Smooth muscle cell of the brain vasculature (primary cell): ENCODE data around the gene TNFRSF18.

Experiments used
- DNase-seq: peaks from one replicate; pipeline ENCODE4 v3.0.0-alpha.2; 2012; ENCODE audit warnings: low read depth, low spot score

The TNFRSF18 gene

GRCh38 chr1:1240822-1241587, 34.6 kb upstream of the TNFRSF18 start:
- no peak for DNase-seq

- no peak for DNase-seq
Measured at GRCh38 chr1:1240348-1240732, 33.9 kb upstream of the TNFRSF18 start.

GRCh38 chr1:1239614-1240347, 33.4 kb upstream of the TNFRSF18 start:
- DNase-seq = no peak

- DNase-seq = no peak
Measured at GRCh38 chr1:1239227-1239613, 32.8 kb upstream of the TNFRSF18 start.

GRCh38 chr1:1238702-1239178, 32.3 kb upstream of the TNFRSF18 start:
- no peak for DNase-seq

- DNase-seq = no peak
Measured at GRCh38 chr1:1237874-1238701, 31.7 kb upstream of the TNFRSF18 start.

GRCh38 chr1:1236945-1237873, 30.8 kb upstream of the TNFRSF18 start:
- DNase-seq = no peak

DNA sequence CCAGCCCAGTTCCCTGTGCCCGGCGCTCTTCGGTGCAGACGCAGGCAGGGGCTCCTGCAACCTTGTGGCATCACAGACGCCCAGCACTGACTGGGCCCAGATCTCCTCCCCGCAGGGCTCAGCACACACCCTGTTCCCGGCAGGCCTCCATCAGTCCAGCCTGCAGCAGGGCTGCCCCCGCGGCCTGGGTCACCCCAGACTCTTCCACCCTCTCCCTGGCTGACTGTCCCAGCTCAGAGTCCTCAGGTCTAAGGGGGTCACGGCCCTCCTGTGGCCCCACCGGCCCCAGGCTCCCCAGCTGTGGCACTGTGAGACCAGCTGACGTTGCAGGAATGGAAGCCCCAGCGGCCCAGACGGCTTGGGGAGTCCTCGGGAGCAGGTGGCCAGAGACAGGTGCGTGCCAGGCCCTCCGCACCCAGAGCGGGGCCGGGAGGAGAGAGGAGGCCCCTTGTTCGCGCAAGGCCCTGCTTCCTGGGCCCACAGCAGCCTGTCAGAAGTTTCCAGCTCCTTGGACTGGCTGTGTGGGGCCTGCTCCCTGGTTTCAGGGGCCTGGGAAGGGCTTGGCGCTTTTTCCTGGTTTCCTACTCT, 29.9 kb upstream of the TNFRSF18 start:
- no peak for DNase-seq

GRCh38 chr1:1235016-1235744, 28.8 kb upstream of the TNFRSF18 start:
- no peak for DNase-seq

DNA sequence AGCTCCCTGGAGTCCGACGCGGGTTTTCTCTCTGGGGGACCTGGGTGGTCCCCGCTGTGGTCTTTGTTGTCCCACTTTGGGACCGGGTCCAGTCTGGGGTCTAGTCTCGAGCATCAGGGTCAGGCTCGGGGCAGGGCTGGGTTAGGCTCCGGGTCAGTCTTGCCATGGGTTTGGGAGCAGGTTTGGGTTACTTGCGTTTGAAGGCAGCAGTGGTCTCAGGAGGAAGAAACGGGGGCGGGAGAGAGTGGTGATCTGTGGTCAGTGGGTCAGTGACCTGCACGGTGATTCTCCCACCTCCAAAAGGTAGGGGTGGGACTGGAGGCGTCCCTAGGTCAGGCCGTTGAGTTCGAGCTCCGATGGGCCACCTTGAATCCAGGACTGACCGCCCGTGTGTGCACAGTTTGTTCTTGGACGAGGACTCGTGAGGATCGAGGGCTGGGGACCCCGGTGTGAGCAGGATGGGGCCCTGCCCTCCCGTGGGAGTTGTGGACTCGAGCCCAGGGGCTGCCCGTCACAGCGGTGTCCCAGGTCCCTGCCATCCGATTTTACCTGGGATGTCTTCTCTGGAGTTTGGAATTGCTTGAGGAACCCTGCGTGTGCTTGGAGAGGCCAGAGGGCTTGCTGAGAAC, 27.9 kb upstream of the TNFRSF18 start:
- DNase-seq = no peak

- no peak for DNase-seq
Measured at GRCh38 chr1:1233567-1233892, 27.1 kb upstream of the TNFRSF18 start.

- no peak for DNase-seq
Measured at GRCh38 chr1:1232796-1233566, 26.6 kb upstream of the TNFRSF18 start.

DNA sequence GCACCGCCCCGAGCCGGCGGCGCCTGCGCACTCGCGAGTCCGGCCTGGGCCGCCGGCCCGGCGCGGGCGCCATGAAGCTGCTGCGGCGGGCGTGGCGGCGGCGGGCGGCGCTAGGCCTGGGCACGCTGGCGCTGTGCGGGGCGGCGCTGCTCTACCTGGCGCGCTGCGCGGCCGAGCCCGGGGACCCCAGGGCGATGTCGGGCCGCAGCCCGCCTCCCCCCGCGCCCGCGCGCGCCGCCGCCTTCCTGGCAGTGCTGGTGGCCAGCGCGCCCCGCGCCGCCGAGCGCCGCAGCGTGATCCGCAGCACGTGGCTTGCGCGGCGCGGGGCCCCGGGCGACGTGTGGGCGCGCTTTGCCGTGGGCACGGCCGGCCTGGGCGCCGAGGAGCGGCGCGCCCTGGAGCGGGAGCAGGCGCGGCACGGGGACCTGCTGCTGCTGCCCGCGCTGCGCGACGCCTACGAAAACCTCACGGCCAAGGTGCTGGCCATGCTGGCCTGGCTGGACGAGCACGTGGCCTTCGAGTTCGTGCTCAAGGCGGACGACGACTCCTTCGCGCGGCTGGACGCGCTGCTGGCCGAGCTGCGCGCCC, 25.9 kb upstream of the TNFRSF18 start, which contains the start of gene B3GALT6:
Gene B3GALT6 (plus strand): TSS at position 30 of the 588 bp plus-strand sequence. CDS start 42 bp downstream, at position 72.
- no peak for DNase-seq

- DNase-seq = peak; percentile 91
Measured at GRCh38 chr1:1231400-1232207, 25.2 kb upstream of the TNFRSF18 start, which contains the start of gene SDF4. Gene SDF4 (minus strand): TSS chr1:1232001. CDS start chr1:1228772, 3,229 bp downstream.

DNA sequence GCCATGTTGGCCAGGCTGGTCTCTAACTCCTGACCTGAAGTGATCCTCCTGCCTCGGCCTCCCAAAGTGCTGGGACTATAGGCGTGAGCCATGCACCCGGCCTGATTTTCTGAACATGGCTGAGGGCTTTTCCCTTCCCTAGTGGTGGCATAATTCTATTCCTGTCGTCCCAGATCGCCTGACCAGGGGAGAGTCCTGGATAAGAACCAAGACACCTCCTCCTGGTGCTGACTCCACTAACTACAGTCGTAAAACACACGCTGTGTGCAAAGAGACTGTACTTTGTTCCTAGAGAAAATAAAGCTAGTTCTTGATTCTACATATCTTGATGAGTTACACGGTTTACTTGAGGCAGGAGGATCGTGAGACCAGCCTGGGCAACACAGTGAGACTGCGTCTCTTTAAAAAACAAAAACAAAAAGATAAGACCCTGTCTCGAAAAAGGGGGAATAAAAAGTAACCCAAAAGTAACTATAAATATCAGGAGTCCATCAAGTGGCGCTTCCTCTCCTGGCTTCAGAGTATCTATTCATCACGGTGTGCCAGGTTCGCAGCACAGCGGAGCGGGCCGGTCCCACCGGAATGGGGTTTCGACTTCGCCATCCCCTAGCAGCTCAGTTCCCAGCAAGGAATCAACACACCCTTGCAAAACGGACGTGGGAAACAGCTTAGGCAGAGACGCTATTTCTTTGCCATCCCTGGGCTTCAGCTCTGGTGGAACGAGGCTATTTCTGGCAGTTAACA, 24.4 kb upstream of the TNFRSF18 start:
- DNase-seq = no peak

DNA sequence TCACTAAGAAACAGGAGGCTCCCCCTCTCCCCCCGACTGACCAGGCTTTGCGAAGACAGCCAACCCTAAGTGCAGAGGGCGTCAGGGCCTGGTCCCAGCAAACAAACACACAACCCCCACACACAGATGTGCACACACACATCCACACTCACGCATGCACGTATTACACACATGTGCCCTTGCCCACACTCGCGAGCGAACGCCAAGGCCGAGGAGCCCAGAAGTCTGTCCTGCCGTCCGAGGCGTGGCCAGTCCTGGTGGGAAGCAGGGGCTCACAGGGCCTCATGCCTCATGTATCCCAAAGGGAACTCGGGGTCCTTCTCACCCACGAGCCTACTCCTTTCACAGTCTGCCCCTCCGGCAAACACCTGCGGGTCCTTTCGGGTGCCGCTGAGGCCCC, 23.4 kb upstream of the TNFRSF18 start:
- no peak for DNase-seq
